ENCODE data around the gene PCMT1.
"Not testable (repeated sequence)": the region's sequence is repeated elsewhere in the genome, so short reads cannot be mapped to it uniquely, and the experiment has no call there.

Gene PCMT1

GRCh38 chr6:149844036-149844435 is 94.5 kb downstream of the PCMT1 start:
- H3K27me3 ChIP-seq (ENCODE audit: insufficient read depth, poor library complexity, severe bottlenecking); DNase-seq (ENCODE audit: low read depth in 1 of 2, low spot score in 1 of 2); H3K4me3 ChIP-seq (replicated peaks; ENCODE audit: insufficient read depth, low read length); H3K27ac ChIP-seq (replicated peaks): not testable (repeated sequence)

- H3K27ac ChIP-seq (replicated peaks) = no peak overlapping the region
- no peak for TF ChIP-seq CTCF (IDR thresholded peaks at IDR 0.05; ENCODE audit: insufficient read depth, low read length)
- no peak for TF ChIP-seq REST (IDR thresholded peaks at IDR 0.05; ENCODE audit: insufficient replicate concordance, low read depth)
- TF ChIP-seq GABPA (IDR thresholded peaks at IDR 0.05; ENCODE audit: low read depth) = no peak
- TF ChIP-seq SPI1 (IDR thresholded peaks at IDR 0.05; ENCODE audit: borderline replicate concordance, low read depth) = no peak
- TF ChIP-seq POLR2AphosphoS5 (IDR thresholded peaks at IDR 0.05; ENCODE audit: low read depth) = no peak
These were observed 94.9 kb downstream of the PCMT1 start for GRCh38 chr6:149844480-149844879.

GRCh38 chr6:149845549-149845948 is 96.0 kb downstream of the PCMT1 start:
- TF ChIP-seq CTCF (IDR thresholded peaks at IDR 0.05; ENCODE audit: insufficient read depth, low read length) (no peak), REST (IDR thresholded peaks at IDR 0.05; ENCODE audit: insufficient replicate concordance, low read depth) (no peak), GABPA (IDR thresholded peaks at IDR 0.05; ENCODE audit: low read depth) (no peak), POLR2AphosphoS5 (IDR thresholded peaks at IDR 0.05; ENCODE audit: low read depth) (no peak), SPI1 (IDR thresholded peaks at IDR 0.05; ENCODE audit: borderline replicate concordance, low read depth) (no peak)
- Histone ChIP-seq H3K27ac (replicated peaks) (no peak overlapping the region), H3K4me3 (replicated peaks; ENCODE audit: insufficient read depth, low read length) (no peak overlapping the region), H3K27me3 (ENCODE audit: insufficient read depth, poor library complexity, severe bottlenecking) (no peaks in the 10 kb centered on the region)
- DNase-seq (ENCODE audit: low read depth in 1 of 2, low spot score in 1 of 2) = no peak

More at GRCh38 chr6:149844480-149844879, 94.9 kb downstream of the PCMT1 start:
- DNase-seq (ENCODE audit: low read depth in 1 of 2, low spot score in 1 of 2) = no peak
- no peaks in the 10 kb centered on the region for H3K27me3 ChIP-seq (ENCODE audit: insufficient read depth, poor library complexity, severe bottlenecking)
- no peak overlapping the region for H3K4me3 ChIP-seq (replicated peaks; ENCODE audit: insufficient read depth, low read length)

- DNase-seq (ENCODE audit: low read depth in 1 of 2, low spot score in 1 of 2) = no peak
- Histone ChIP-seq H3K27ac (replicated peaks) (no peak overlapping the region), H3K4me3 (replicated peaks; ENCODE audit: insufficient read depth, low read length) (no peak overlapping the region), H3K27me3 (ENCODE audit: insufficient read depth, poor library complexity, severe bottlenecking) (no peaks in the 10 kb centered on the region)
- TF ChIP-seq REST (IDR thresholded peaks at IDR 0.05; ENCODE audit: insufficient replicate concordance, low read depth) (no peak), GABPA (IDR thresholded peaks at IDR 0.05; ENCODE audit: low read depth) (no peak), CTCF (IDR thresholded peaks at IDR 0.05; ENCODE audit: insufficient read depth, low read length) (no peak), POLR2AphosphoS5 (IDR thresholded peaks at IDR 0.05; ENCODE audit: low read depth) (no peak), SPI1 (IDR thresholded peaks at IDR 0.05; ENCODE audit: borderline replicate concordance, low read depth) (no peak)
These were observed 96.8 kb downstream of the PCMT1 start for GRCh38 chr6:149846321-149846720.
